ENCODE data around the gene PCA3.

The PCA3 gene

DNA sequence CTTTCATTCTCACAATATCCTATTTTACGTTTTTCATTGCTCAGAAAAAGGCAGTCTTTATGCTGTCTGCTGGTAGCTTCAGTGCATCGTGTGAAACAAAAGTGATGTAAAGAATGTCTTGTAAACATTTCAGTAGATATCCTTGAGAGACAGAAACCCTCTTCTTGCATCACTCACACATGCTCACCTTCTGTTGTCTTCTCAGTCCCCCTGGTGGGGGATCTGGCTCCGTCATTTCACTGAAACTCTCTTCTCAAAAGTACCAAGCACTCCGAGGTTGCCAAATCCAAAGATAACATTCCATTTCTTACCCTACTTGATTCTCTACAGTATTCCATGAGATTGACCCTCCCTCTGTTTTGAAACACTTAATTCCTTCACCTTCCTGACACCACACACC is 46.1 kb upstream of the PCA3 start:
- Histone ChIP-seq H4K20me1 (ENCODE audit: insufficient read depth) (no peaks in the 10 kb centered on the region), H3K79me2 (ENCODE audit: insufficient read depth, low read depth) (no peaks in the 10 kb centered on the region), H3K36me3 (ENCODE audit: insufficient read depth) (no peaks in the 10 kb centered on the region), H3K4me1 (ENCODE audit: low read depth, poor library complexity, severe bottlenecking) (peaks cover 30% of the 10 kb centered on the region), H3K27ac (peak overlapping the region; percentile 48), H3K27me3 (ENCODE audit: insufficient read depth, low read depth) (no peaks in the 10 kb centered on the region), H2AFZ (ENCODE audit: low read depth) (peak overlapping the region; percentile 68), H3K4me2 (peak overlapping the region; percentile 75), H3K4me3 (IDR thresholded peaks at IDR 0.05; ENCODE audit: insufficient read depth, low read depth, low read length) (no peak overlapping the region), H3K9ac (peak overlapping the region; percentile 22; the same call in 1 of the 2 replicates)
- TF ChIP-seq, protein P1, sequence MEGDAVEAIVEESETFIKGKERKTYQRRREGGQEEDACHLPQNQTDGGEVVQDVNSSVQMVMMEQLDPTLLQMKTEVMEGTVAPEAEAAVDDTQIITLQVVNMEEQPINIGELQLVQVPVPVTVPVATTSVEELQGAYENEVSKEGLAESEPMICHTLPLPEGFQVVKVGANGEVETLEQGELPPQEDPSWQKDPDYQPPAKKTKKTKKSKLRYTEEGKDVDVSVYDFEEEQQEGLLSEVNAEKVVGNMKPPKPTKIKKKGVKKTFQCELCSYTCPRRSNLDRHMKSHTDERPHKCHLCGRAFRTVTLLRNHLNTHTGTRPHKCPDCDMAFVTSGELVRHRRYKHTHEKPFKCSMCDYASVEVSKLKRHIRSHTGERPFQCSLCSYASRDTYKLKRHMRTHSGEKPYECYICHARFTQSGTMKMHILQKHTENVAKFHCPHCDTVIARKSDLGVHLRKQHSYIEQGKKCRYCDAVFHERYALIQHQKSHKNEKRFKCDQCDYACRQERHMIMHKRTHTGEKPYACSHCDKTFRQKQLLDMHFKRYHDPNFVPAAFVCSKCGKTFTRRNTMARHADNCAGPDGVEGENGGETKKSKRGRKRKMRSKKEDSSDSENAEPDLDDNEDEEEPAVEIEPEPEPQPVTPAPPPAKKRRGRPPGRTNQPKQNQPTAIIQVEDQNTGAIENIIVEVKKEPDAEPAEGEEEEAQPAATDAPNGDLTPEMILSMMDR (conservative IDR thresholded peaks at IDR 0.05; ENCODE audit: low read depth, low read length): peak; percentile 50; the same call in 1 of the 2 replicates

DNA sequence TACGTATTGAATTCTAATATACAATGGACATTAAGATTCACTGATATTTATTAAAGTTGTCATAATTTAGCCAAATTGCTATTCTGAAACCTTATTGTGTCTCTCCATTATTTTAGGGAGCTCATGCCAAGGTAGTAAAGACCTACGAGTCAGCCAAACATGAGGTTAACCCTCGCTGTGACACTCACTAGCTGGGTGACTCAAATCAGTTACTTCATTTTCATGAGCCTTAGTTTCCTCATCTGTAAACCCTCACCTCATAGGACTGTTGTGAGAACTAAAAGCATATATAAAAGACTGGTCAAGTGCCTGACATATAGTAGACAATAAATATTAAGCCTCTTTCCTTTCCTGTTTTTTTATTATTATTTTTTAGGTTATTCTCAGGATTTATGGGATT is 44.0 kb upstream of the PCA3 start:
- Histone ChIP-seq H3K4me1 (ENCODE audit: low read depth, poor library complexity, severe bottlenecking) (peaks cover 50% of the 10 kb centered on the region), H3K9ac (no peak overlapping the region), H4K20me1 (ENCODE audit: insufficient read depth) (no peaks in the 10 kb centered on the region), H3K4me3 (IDR thresholded peaks at IDR 0.05; ENCODE audit: insufficient read depth, low read depth, low read length) (no peak overlapping the region), H3K27me3 (ENCODE audit: insufficient read depth, low read depth) (no peaks in the 10 kb centered on the region), H3K36me3 (ENCODE audit: insufficient read depth) (no peaks in the 10 kb centered on the region), H3K79me2 (ENCODE audit: insufficient read depth, low read depth) (no peaks in the 10 kb centered on the region), H2AFZ (ENCODE audit: low read depth) (no peak overlapping the region), H3K27ac (no peak overlapping the region), H3K4me2 (no peak overlapping the region)
- TF ChIP-seq, protein P1 (conservative IDR thresholded peaks at IDR 0.05; ENCODE audit: low read depth, low read length): no peak

DNA sequence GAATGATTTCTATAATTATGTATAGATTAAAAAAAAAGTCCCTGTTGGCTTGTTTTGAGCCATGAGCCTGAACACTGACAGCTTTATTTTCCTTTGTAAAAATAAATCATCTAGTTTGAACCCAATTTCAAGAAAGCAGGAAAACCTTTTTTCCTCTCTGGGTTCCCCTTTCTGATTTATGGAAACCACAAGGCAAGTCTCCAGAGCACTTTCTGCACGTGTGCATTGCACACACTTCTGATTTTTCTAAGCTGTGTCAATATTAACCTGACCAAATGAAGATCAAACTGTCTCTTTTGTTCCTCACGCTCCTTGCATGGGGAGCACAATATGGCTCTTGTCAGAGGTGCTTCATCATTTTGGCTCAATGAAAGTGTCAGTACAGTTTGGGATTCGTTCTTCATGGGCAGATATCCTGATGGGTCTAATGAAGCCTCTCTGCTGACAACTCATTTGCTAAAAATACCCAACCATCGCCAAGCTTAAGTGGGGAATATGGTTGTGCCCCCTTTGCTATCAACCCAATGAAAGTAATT is 39.2 kb upstream of the PCA3 start:
- H3K4me1 ChIP-seq (ENCODE audit: low read depth, poor library complexity, severe bottlenecking): peaks cover 75% of the 10 kb centered on the region
- TF ChIP-seq, protein P1 (conservative IDR thresholded peaks at IDR 0.05; ENCODE audit: low read depth, low read length): no peak

GRCh38 chr9:76725885-76726284 is 38.4 kb upstream of the PCA3 start:
- Histone ChIP-seq H3K4me3 (IDR thresholded peaks at IDR 0.05; ENCODE audit: insufficient read depth, low read depth, low read length) (no peak overlapping the region), H3K79me2 (ENCODE audit: insufficient read depth, low read depth) (no peaks in the 10 kb centered on the region), H3K36me3 (ENCODE audit: insufficient read depth) (no peaks in the 10 kb centered on the region), H4K20me1 (ENCODE audit: insufficient read depth) (no peaks in the 10 kb centered on the region), H3K27me3 (ENCODE audit: insufficient read depth, low read depth) (no peaks in the 10 kb centered on the region), H3K27ac (peak overlapping the region; percentile 70), H3K4me1 (ENCODE audit: low read depth, poor library complexity, severe bottlenecking) (peaks cover 79% of the 10 kb centered on the region), H3K4me2 (peak overlapping the region; percentile 91), H3K9ac (peak overlapping the region; percentile 45), H2AFZ (ENCODE audit: low read depth) (peak overlapping the region; percentile 61; the same call in 1 of the 2 replicates)
- TF ChIP-seq, protein P1 (conservative IDR thresholded peaks at IDR 0.05; ENCODE audit: low read depth, low read length): no peak

More for the DNA sequence above, 39.2 kb upstream of the PCA3 start:
- no peak overlapping the region for H3K4me3 ChIP-seq (IDR thresholded peaks at IDR 0.05; ENCODE audit: insufficient read depth, low read depth, low read length)
- H3K4me2 ChIP-seq: peak overlapping the region; percentile 91
- H2AFZ ChIP-seq (ENCODE audit: low read depth): peak overlapping the region; percentile 61
- peak overlapping the region; percentile 45 for H3K9ac ChIP-seq
- H3K27me3 ChIP-seq (ENCODE audit: insufficient read depth, low read depth): no peaks in the 10 kb centered on the region
- no peaks in the 10 kb centered on the region for H3K36me3 ChIP-seq (ENCODE audit: insufficient read depth)
- H3K27ac ChIP-seq: peak overlapping the region; percentile 70
- no peaks in the 10 kb centered on the region for H3K79me2 ChIP-seq (ENCODE audit: insufficient read depth, low read depth)
- no peaks in the 10 kb centered on the region for H4K20me1 ChIP-seq (ENCODE audit: insufficient read depth)

All from KMS-11 (cell line).